Calu3 (cell line): ENCODE data around the gene LYZL1. TPM values are rescaled to one million over a fixed set of nuclear protein-coding genes. Genes with fewer than 3 reads are reported as not detected.

ENCODE experiments used
- BruUV-seq: library from RNA; stranded (reverse); fragments of 400-500 nt; replicated peaks from 2 replicates; lab custom pipeline; 2021; lab: Mats Ljungman, UMichigan
- CTCF ChIA-PET: fragments of 300-600 bp; sonication (Branson Sonifier 250); formaldehyde crosslinking; loops from one replicate; lab custom pipeline; 2022; ENCODE audit warnings: antibody characterized with exemption; lab: Charles Lee
- DNase-seq: peaks from one replicate; pipeline ENCODE4 v3.0.0; 2022
- H3K27ac Mint-ChIP-seq: one replicate; pipeline ENCODE4 v1.8.0; 2022; ENCODE audit warnings: mixed read lengths; ENCODE audit not compliant: unreplicated experiment
- H3K27me3 Mint-ChIP-seq: one replicate; pipeline ENCODE4 v1.8.0; 2022; ENCODE audit warnings: mixed read lengths; ENCODE audit not compliant: unreplicated experiment
- H3K36me3 Mint-ChIP-seq: one replicate; pipeline ENCODE4 v1.8.0; 2022; ENCODE audit warnings: mild to moderate bottlenecking, moderate library complexity, mixed read lengths; ENCODE audit not compliant: insufficient read depth, unreplicated experiment
- H3K4me1 Mint-ChIP-seq: one replicate; pipeline ENCODE4 v1.8.0; 2022; ENCODE audit warnings: mild to moderate bottlenecking, low read depth, mixed read lengths; ENCODE audit not compliant: unreplicated experiment
- H3K4me3 Mint-ChIP-seq: one replicate; pipeline ENCODE4 v1.8.0; 2022; ENCODE audit warnings: mild to moderate bottlenecking, low read depth, moderate library complexity, mixed read lengths; ENCODE audit not compliant: unreplicated experiment
- H3K9me3 Mint-ChIP-seq: one replicate; pipeline ENCODE4 v1.8.0; 2022; ENCODE audit warnings: low read depth, mixed read lengths; ENCODE audit not compliant: unreplicated experiment
- CTCF ChIP-seq: fragments of 200-600 bp; IDR thresholded peaks from one replicate; pipeline ENCODE4 v1.8.0; 2022; ENCODE audit warnings: antibody characterized with exemption; ENCODE audit not compliant: unreplicated experiment
- intact Hi-C: fragments of 100-400 bp; cut with micrococcal nuclease; formaldehyde crosslinking; loops from one replicate; pipeline ENCODE4 v1.10.0; 2022; ENCODE audit not compliant: unreplicated experiment
- total RNA-seq: library from RNA; stranded (reverse); gene quantifications from 2 replicates; pipeline ENCODE4 v1.2.3, GENCODE V29; 2022

Gene LYZL1
- total RNA-seq, 1 experiment from 2014 or later, result not detected

GRCh38 chr10:29259498-29259897 is 29.4 kb upstream of the LYZL1 start:
- no peak overlapping the region for H3K4me3 Mint-ChIP-seq
- H3K36me3 Mint-ChIP-seq, result no peaks in the 10 kb centered on the region
- no peaks in the 10 kb centered on the region for H3K4me1 Mint-ChIP-seq
- DNase-seq, result no peak
- no TSS peak for BruUV-seq
- peaks cover 2% of the 10 kb centered on the region for H3K9me3 Mint-ChIP-seq
- no peak overlapping the region for H3K27ac Mint-ChIP-seq
- CTCF ChIA-PET, result no interaction called here
- intact Hi-C loops, result no loop called here
- TF ChIP-seq CTCF, result no peak
- peaks cover 57% of the 10 kb centered on the region for H3K27me3 Mint-ChIP-seq

GRCh38 chr10:29263506-29263905 is 25.4 kb upstream of the LYZL1 start:
- Mint-ChIP-seq H3K4me3 (no peak overlapping the region), H3K36me3 (no peaks in the 10 kb centered on the region), H3K9me3 (peaks cover 2% of the 10 kb centered on the region), H3K27ac (no peak overlapping the region), H3K4me1 (no peaks in the 10 kb centered on the region), H3K27me3 (peaks cover 20% of the 10 kb centered on the region)
- no peak for DNase-seq
- intact Hi-C loops, result no loop called here
- CTCF ChIA-PET, result no interaction called here
- no TSS peak for BruUV-seq
- TF ChIP-seq CTCF, result no peak

GRCh38 chr10:29265210-29265768 is 23.6 kb upstream of the LYZL1 start:
- intact Hi-C loops, result no loop called here
- Mint-ChIP-seq H3K9me3 (peaks cover 2% of the 10 kb centered on the region), H3K36me3 (no peaks in the 10 kb centered on the region), H3K4me1 (no peaks in the 10 kb centered on the region), H3K4me3 (no peak overlapping the region), H3K27me3 (peaks cover 20% of the 10 kb centered on the region), H3K27ac (no peak overlapping the region)
- no peak for DNase-seq
- BruUV-seq, result no TSS peak
- CTCF ChIA-PET, result no interaction called here
- TF ChIP-seq CTCF, result no peak

- H3K4me1 Mint-ChIP-seq, result no peaks in the 10 kb centered on the region
- H3K9me3 Mint-ChIP-seq, result peaks cover 2% of the 10 kb centered on the region
- peaks cover 18% of the 10 kb centered on the region for H3K27me3 Mint-ChIP-seq
- H3K4me3 Mint-ChIP-seq, result no peak overlapping the region
- H3K36me3 Mint-ChIP-seq, result no peaks in the 10 kb centered on the region
- no peak overlapping the region for H3K27ac Mint-ChIP-seq
- CTCF ChIA-PET, result no interaction called here
- no peak for DNase-seq
- no peak for TF ChIP-seq CTCF
- no TSS peak for BruUV-seq
- intact Hi-C loops, result no loop called here
Observed at GRCh38 chr10:29266641-29267040, 22.2 kb upstream of the LYZL1 start.
